Subcutaneous adipose tissue (tissue), 4 donors: ENCODE measurements around the gene HOMER1. TPM values are rescaled to one million over a fixed set of nuclear protein-coding genes. Genes with fewer than 3 reads are reported as not detected.

Experiments
- CTCF ChIP-seq: fragments of 450-650 bp; IDR thresholded peaks from one replicate; pipeline ENCODE4 v1.5.1; 2016; ENCODE audit warnings: low read depth, mild to moderate bottlenecking, control low read depth, antibody characterized with exemption, moderate library complexity
- total RNA-seq, 4 donors: library from RNA; depleted of rRNA; stranded (reverse); fragments of >200 nt; gene quantifications; one replicate each; pipeline ENCODE4 v1.1.0, GENCODE V29; 2016

Gene HOMER1
- total RNA-seq, 4 donors from 2014 or later: 1.5 to 7.2 (median 3.7) TPM

- no peak for TF ChIP-seq CTCF
Measured at GRCh38 chr5:79552984-79553383, 39.0 kb upstream of the HOMER1 start.

GRCh38 chr5:79547982-79548381 is 34.0 kb upstream of the HOMER1 start:
- no peak for TF ChIP-seq CTCF

GRCh38 chr5:79547429-79547822 is 33.5 kb upstream of the HOMER1 start:
- no peak for TF ChIP-seq CTCF

GRCh38 chr5:79546782-79547428 is 33.0 kb upstream of the HOMER1 start:
- TF ChIP-seq CTCF: no peak

- TF ChIP-seq CTCF: no peak
Measured at GRCh38 chr5:79544131-79544530, 30.2 kb upstream of the HOMER1 start.

- no peak for TF ChIP-seq CTCF
Measured at GRCh38 chr5:79540939-79541338, 27.0 kb upstream of the HOMER1 start.

- TF ChIP-seq CTCF: no peak
Measured at GRCh38 chr5:79536193-79536906, 22.4 kb upstream of the HOMER1 start.
